Mesodermal cell (in vitro differentiated cells): ENCODE results near the gene RMND5B.
"Not testable (repeated sequence)": the region's sequence is repeated elsewhere in the genome, so short reads cannot be mapped to it uniquely, and the experiment has no call there.

Source experiments
- H3K27ac ChIP-seq: 2 replicates; pipeline ENCODE4 v1.7.0; 2013; ENCODE audit warnings: mild to moderate bottlenecking, low read depth, low read length, moderate library complexity; ENCODE audit not compliant: severe bottlenecking
- H3K36me3 ChIP-seq: 2 replicates; pipeline ENCODE4 v1.7.1; 2013; ENCODE audit warnings: mild to moderate bottlenecking, low read length, moderate library complexity; ENCODE audit not compliant: control insufficient read depth, insufficient read depth
- H3K4me1 ChIP-seq: one replicate; pipeline ENCODE4 v1.7.1; 2013; ENCODE audit warnings: mild to moderate bottlenecking, low read length; ENCODE audit not compliant: insufficient read depth, control insufficient read depth, poor library complexity, severe bottlenecking
- H3K4me3 ChIP-seq: 2 replicates; pipeline ENCODE4 v1.7.0; 2013; ENCODE audit warnings: low read length, control low read depth, mild to moderate bottlenecking; ENCODE audit not compliant: insufficient read depth, poor library complexity, severe bottlenecking; ENCODE audit errors: extremely low read depth
- H3K9me3 ChIP-seq: 2 replicates; pipeline ENCODE4 v1.7.1; 2013; ENCODE audit warnings: mild to moderate bottlenecking, low read length, moderate library complexity; ENCODE audit not compliant: control insufficient read depth
- WGBS, 2 experiments: methylation state at CpG; one replicate each; pipeline ENCODE4 v1.1.5; 2013; ENCODE audit warnings: missing lambda C conversion rate in 2 of 2; ENCODE audit not compliant: insufficient coverage in 2 of 2; 5-methylcytosine and 5-hydroxymethylcytosine counted together

RMND5B gene

GRCh38 chr5:178196281-178196812 lies 65.5 kb downstream of the RMND5B start:
- no peaks in the 10 kb centered on the region for H3K36me3 ChIP-seq
- WGBS, 2 experiments, result 77 to 83% methylated on average over 6 to 7 of the region's 7 CpGs
- no peaks in the 10 kb centered on the region for H3K9me3 ChIP-seq
- H3K4me1 ChIP-seq, result no peaks in the 10 kb centered on the region
- no peak overlapping the region for H3K27ac ChIP-seq
- H3K4me3 ChIP-seq, result no peak overlapping the region

- H3K36me3 ChIP-seq, result no peaks in the 10 kb centered on the region
- H3K27ac ChIP-seq, result no peak overlapping the region
- H3K4me3 ChIP-seq, result no peak overlapping the region
- H3K9me3 ChIP-seq, result no peaks in the 10 kb centered on the region
- no peaks in the 10 kb centered on the region for H3K4me1 ChIP-seq
- WGBS, 2 experiments, result 80 to 90% methylated on average over 8 of the region's 8 CpGs
Measured at GRCh38 chr5:178196986-178197385, 66.2 kb downstream of the RMND5B start.

- H3K27ac ChIP-seq, H3K36me3 ChIP-seq, H3K4me3 ChIP-seq, H3K4me1 ChIP-seq, H3K9me3 ChIP-seq: not testable (repeated sequence)
- WGBS, 2 experiments, result 80 to 86% methylated on average over 7 to 9 of the region's 11 CpGs
Measured at GRCh38 chr5:178198151-178198550, 67.3 kb downstream of the RMND5B start.

- H3K36me3 ChIP-seq, result no peaks in the 10 kb centered on the region
- H3K9me3 ChIP-seq, result no peaks in the 10 kb centered on the region
- H3K4me3 ChIP-seq, result no peak overlapping the region
- no peaks in the 10 kb centered on the region for H3K4me1 ChIP-seq
- 91 to 94% methylated on average over 5 to 10 of the region's 11 CpGs for WGBS, 2 experiments
- no peak overlapping the region for H3K27ac ChIP-seq
Measured at GRCh38 chr5:178198706-178199105, 67.9 kb downstream of the RMND5B start.

GRCh38 chr5:178199581-178200434 lies 69.0 kb downstream of the RMND5B start:
- H3K4me1 ChIP-seq, result no peaks in the 10 kb centered on the region
- WGBS, 2 experiments, result 87 to 88% methylated on average over 7 to 10 of the region's 12 CpGs
- H3K9me3 ChIP-seq, result no peaks in the 10 kb centered on the region
- no peak overlapping the region for H3K4me3 ChIP-seq
- H3K36me3 ChIP-seq, result no peaks in the 10 kb centered on the region
- no peak overlapping the region for H3K27ac ChIP-seq
